Neuronal stem cell (in vitro differentiated cells): Measurements from ENCODE around the gene SYK.

Source experiments
- DNase-seq: peaks from one replicate; pipeline ENCODE4 v3.0.0-alpha.2; 2013; ENCODE audit warnings: low spot score
- H2AFZ ChIP-seq: one replicate; pipeline ENCODE4 v1.6.1; 2013; ENCODE audit warnings: mild to moderate bottlenecking, low read length, inconsistent platforms
- H2AK5ac ChIP-seq: 2 replicates; pipeline ENCODE4 v1.6.1; 2013; ENCODE audit warnings: low read depth, mild to moderate bottlenecking, inconsistent platforms, low read length, moderate library complexity, mixed read lengths
- H2BK120ac ChIP-seq: 2 replicates; pipeline ENCODE4 v1.6.1; 2013; ENCODE audit warnings: low read depth, mild to moderate bottlenecking, inconsistent platforms, low read length, moderate library complexity, mixed read lengths
- H2BK12ac ChIP-seq: one replicate; pipeline ENCODE4 v1.6.1; 2013; ENCODE audit warnings: low read length, inconsistent platforms
- H2BK15ac ChIP-seq: 2 replicates; pipeline ENCODE4 v1.6.1; 2013; ENCODE audit warnings: mild to moderate bottlenecking, low read length, inconsistent platforms, mixed read lengths
- H2BK5ac ChIP-seq: one replicate; pipeline ENCODE4 v1.6.1; 2013; ENCODE audit warnings: inconsistent platforms, mild to moderate bottlenecking, low read length, moderate library complexity
- H3K14ac ChIP-seq: one replicate; pipeline ENCODE4 v1.6.1; 2013; ENCODE audit warnings: low read length, inconsistent platforms
- H3K18ac ChIP-seq: 2 replicates; pipeline ENCODE4 v1.6.1; 2013; ENCODE audit warnings: low read length, inconsistent platforms
- H3K23ac ChIP-seq: 2 replicates; pipeline ENCODE4 v1.6.1; 2013; ENCODE audit warnings: low read depth, mild to moderate bottlenecking, mixed read lengths, low read length, inconsistent platforms; ENCODE audit not compliant: poor library complexity
- H3K27ac ChIP-seq: replicated peaks from 3 replicates; pipeline ENCODE4 v1.5.1; 2013; ENCODE audit warnings: low read length, inconsistent platforms
- H3K27me3 ChIP-seq, 3 experiments: 2 replicates each; pipeline ENCODE4 v1.6.1; 2013; ENCODE audit warnings: low read length in 3 of 3, mild to moderate bottlenecking in 2 of 3, inconsistent platforms in 1 of 3, low read depth in 1 of 3, mixed read lengths in 1 of 3, moderate library complexity in 1 of 3; ENCODE audit not compliant: control insufficient read depth in 3 of 3, insufficient read depth in 3 of 3
- H3K36me3 ChIP-seq, 2 donors: replicated peaks in 1 of 2; 2 replicates each; pipeline ENCODE4 v1.6.1; 2013; ENCODE audit warnings: low read length in 2 of 2; ENCODE audit not compliant: control insufficient read depth in 2 of 2, insufficient read depth in 2 of 2
- H3K4ac ChIP-seq: 2 replicates; pipeline ENCODE4 v1.6.1; 2013; ENCODE audit warnings: inconsistent platforms, mild to moderate bottlenecking, low read length, moderate library complexity
- H3K4me1 ChIP-seq, 2 donors: 1 replicate in 1 of 2; 2 replicates in 1 of 2; pipeline ENCODE4 v1.6.1; 2013; ENCODE audit warnings: low read length in 2 of 2, low read depth in 1 of 2; ENCODE audit not compliant: control insufficient read depth in 2 of 2, insufficient read depth in 1 of 2
- H3K4me2 ChIP-seq: one replicate; pipeline ENCODE4 v1.6.1; 2013; ENCODE audit warnings: mild to moderate bottlenecking, low read length, inconsistent platforms; ENCODE audit not compliant: insufficient read depth, poor library complexity, severe bottlenecking
- H3K4me3 ChIP-seq, 2 donors: 2 replicates each; pipeline ENCODE4 v1.5.1; 2013; ENCODE audit warnings: low read length in 2 of 2, mild to moderate bottlenecking in 2 of 2, inconsistent platforms in 1 of 2, moderate library complexity in 1 of 2
- H3K79me1 ChIP-seq: one replicate; pipeline ENCODE4 v1.6.1; 2013; ENCODE audit warnings: low read depth, mild to moderate bottlenecking, inconsistent platforms, low read length, moderate library complexity
- H3K9ac ChIP-seq: one replicate; pipeline ENCODE4 v1.6.1; 2013; ENCODE audit warnings: mild to moderate bottlenecking, low read depth, low read length, inconsistent platforms; ENCODE audit not compliant: poor library complexity
- H3K9me3 ChIP-seq, 2 donors: replicated peaks in 1 of 2; 2 replicates each; pipeline versions ENCODE3 to v1.6.1; 2013; ENCODE audit warnings: low read length in 2 of 2, mild to moderate bottlenecking in 2 of 2, inconsistent platforms in 1 of 2, low read depth in 1 of 2, mixed read lengths in 1 of 2, moderate library complexity in 1 of 2; ENCODE audit not compliant: control insufficient read depth in 2 of 2, insufficient read depth in 1 of 2
- H4K8ac ChIP-seq: one replicate; pipeline ENCODE4 v1.6.1; 2013; ENCODE audit warnings: low read depth, mild to moderate bottlenecking, inconsistent platforms, low read length, moderate library complexity
- H4K91ac ChIP-seq: one replicate; pipeline ENCODE4 v1.6.1; 2013; ENCODE audit warnings: low read length, low read depth, mild to moderate bottlenecking, inconsistent platforms; ENCODE audit not compliant: poor library complexity
- WGBS, 2 donors: extraction: QIAGEN DNeasy Blood & Tissue Kit; methylation state at CpG; one replicate each; pipeline ENCODE4 v1.1.7; 2013; ENCODE audit warnings: missing lambda C conversion rate in 2 of 2, mixed read lengths in 1 of 2; ENCODE audit not compliant: insufficient read length in 2 of 2, insufficient replicate concordance in 1 of 2; ENCODE audit errors: extremely low coverage in 2 of 2; 5-methylcytosine and 5-hydroxymethylcytosine counted together

The SYK gene

DNA sequence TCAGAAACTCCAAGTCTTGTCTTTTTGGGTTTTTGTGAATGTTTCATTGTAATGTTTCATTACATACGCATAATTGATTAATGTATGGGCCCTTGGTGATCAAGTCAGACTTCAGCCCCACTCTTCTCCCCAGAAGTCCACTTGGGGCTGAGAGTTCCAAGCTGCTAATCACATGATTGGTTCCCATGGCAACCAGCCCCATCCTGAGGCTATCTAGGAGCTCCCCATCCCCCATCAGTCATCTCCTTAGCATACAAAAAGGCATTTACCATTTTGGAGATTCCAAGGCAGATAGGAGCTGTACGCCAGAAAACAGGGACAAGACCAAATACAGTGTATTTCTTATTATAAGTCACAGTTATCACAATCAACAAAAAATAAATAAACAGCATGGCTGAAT, 22.9 kb upstream of the SYK start:
- peak overlapping the region; percentile 45 for H2AFZ ChIP-seq
- no peak overlapping the region for H3K4ac ChIP-seq
- H2BK120ac ChIP-seq: no peak overlapping the region
- H3K14ac ChIP-seq: no peak overlapping the region
- no peaks in the 10 kb centered on the region for H3K36me3 ChIP-seq
- H4K91ac ChIP-seq: no peak overlapping the region
- H3K9me3 ChIP-seq: no peaks in the 10 kb centered on the region
- no peak overlapping the region for H3K9ac ChIP-seq
- no peak overlapping the region for H3K27ac ChIP-seq
- H2BK15ac ChIP-seq: no peak overlapping the region
- no peak overlapping the region for H2BK5ac ChIP-seq
- H3K27me3 ChIP-seq: no peaks in the 10 kb centered on the region
- no peak overlapping the region for H3K4me3 ChIP-seq
- no peaks in the 10 kb centered on the region for H3K79me1 ChIP-seq
- no peak overlapping the region for H2BK12ac ChIP-seq
- H3K18ac ChIP-seq: no peak overlapping the region
- H3K4me2 ChIP-seq: no peak overlapping the region
- no peak overlapping the region for H4K8ac ChIP-seq
- H3K4me1 ChIP-seq: peaks cover 0 to 3% of the 10 kb centered on the region in 2 donors
- DNase-seq: no peak
- no peak overlapping the region for H2AK5ac ChIP-seq
- WGBS, 2 donors: no CpG with 5 or more reads among the region's 2 CpGs
- H3K23ac ChIP-seq: no peak overlapping the region

- H3K4me2 ChIP-seq: no peak overlapping the region
- no peak overlapping the region for H2BK120ac ChIP-seq
- H4K91ac ChIP-seq: no peak overlapping the region
- no peak overlapping the region for H4K8ac ChIP-seq
- no peaks in the 10 kb centered on the region for H3K9me3 ChIP-seq
- H3K36me3 ChIP-seq: no peaks in the 10 kb centered on the region
- no peaks in the 10 kb centered on the region for H3K79me1 ChIP-seq
- H3K14ac ChIP-seq: no peak overlapping the region
- no peak overlapping the region for H3K18ac ChIP-seq
- H3K4me1 ChIP-seq: peaks cover 0 to 2% of the 10 kb centered on the region in 2 donors
- H2BK5ac ChIP-seq: no peak overlapping the region
- no peak overlapping the region for H2AFZ ChIP-seq
- H2BK12ac ChIP-seq: no peak overlapping the region
- no CpG with 5 or more reads among the region's 3 CpGs for WGBS, 2 donors
- no peak overlapping the region for H3K9ac ChIP-seq
- H3K27me3 ChIP-seq: no peaks in the 10 kb centered on the region
- no peak overlapping the region for H3K4ac ChIP-seq
- no peak overlapping the region for H2AK5ac ChIP-seq
- H2BK15ac ChIP-seq: no peak overlapping the region
- no peak for DNase-seq
- H3K27ac ChIP-seq: no peak overlapping the region
- H3K23ac ChIP-seq: no peak overlapping the region
- no peak overlapping the region for H3K4me3 ChIP-seq
Observed at GRCh38 chr9:90783552-90783951, 18.1 kb upstream of the SYK start.

DNA sequence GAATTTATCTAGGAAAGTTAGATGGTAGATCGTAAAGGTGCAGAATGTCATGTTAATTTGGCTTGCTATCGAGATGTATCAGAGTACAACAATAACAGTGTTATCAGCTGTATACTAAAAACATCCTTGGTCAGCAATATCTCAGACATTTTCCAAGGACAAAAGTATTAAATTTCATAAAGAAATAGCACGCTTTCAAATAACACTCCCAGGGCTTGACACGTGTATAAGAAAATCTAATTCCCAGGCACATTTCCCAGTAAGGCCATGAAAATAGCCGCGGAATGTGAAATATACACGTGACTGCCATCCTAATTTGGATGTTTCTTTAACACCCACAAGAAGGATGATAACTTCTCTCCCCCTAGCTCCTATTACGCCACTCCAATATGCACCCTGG, 17.7 kb upstream of the SYK start:
- H4K8ac ChIP-seq: no peak overlapping the region
- H3K4me3 ChIP-seq: no peak overlapping the region
- H2BK15ac ChIP-seq: no peak overlapping the region
- H3K36me3 ChIP-seq: no peaks in the 10 kb centered on the region
- no peak overlapping the region for H2BK5ac ChIP-seq
- H3K4me2 ChIP-seq: no peak overlapping the region
- no peak overlapping the region for H4K91ac ChIP-seq
- no peak overlapping the region for H3K4ac ChIP-seq
- no peak overlapping the region for H3K9ac ChIP-seq
- H3K27me3 ChIP-seq: no peaks in the 10 kb centered on the region
- WGBS, 2 donors: no CpG with 5 or more reads among the region's 8 CpGs
- no peak overlapping the region for H3K18ac ChIP-seq
- no peak overlapping the region for H2BK12ac ChIP-seq
- no peak overlapping the region for H3K14ac ChIP-seq
- no peak overlapping the region for H2AK5ac ChIP-seq
- H3K4me1 ChIP-seq: no peaks in the 10 kb centered on the region
- H2BK120ac ChIP-seq: no peak overlapping the region
- H2AFZ ChIP-seq: no peak overlapping the region
- DNase-seq: no peak
- H3K23ac ChIP-seq: no peak overlapping the region
- H3K27ac ChIP-seq: no peak overlapping the region
- H3K9me3 ChIP-seq: no peaks in the 10 kb centered on the region
- H3K79me1 ChIP-seq: no peaks in the 10 kb centered on the region

GRCh38 chr9:90787771-90788460, 13.7 kb upstream of the SYK start:
- Histone ChIP-seq H2AFZ (no peak overlapping the region), H3K4ac (no peak overlapping the region), H3K23ac (no peak overlapping the region), H3K4me1 (peaks cover 0 to 3% of the 10 kb centered on the region in 2 donors), H3K4me3 (no peak overlapping the region), H3K27me3 (no peaks in the 10 kb centered on the region), H4K8ac (no peak overlapping the region), H4K91ac (no peak overlapping the region), H2BK5ac (no peak overlapping the region), H2AK5ac (no peak overlapping the region), H2BK120ac (no peak overlapping the region), H3K18ac (no peak overlapping the region), H3K36me3 (no peaks in the 10 kb centered on the region), H3K9me3 (no peaks in the 10 kb centered on the region), H3K9ac (no peak overlapping the region), H2BK12ac (no peak overlapping the region), H3K14ac (no peak overlapping the region), H2BK15ac (no peak overlapping the region), H3K79me1 (no peaks in the 10 kb centered on the region), H3K4me2 (no peak overlapping the region), H3K27ac (no peak overlapping the region)
- no peak for DNase-seq
- no CpG with 5 or more reads among the region's 4 CpGs for WGBS, 2 donors
